ENCODE data around the gene AHCYL2. TPM values are rescaled to one million over a fixed set of nuclear protein-coding genes. Genes with fewer than 3 reads are reported as not detected.
"Not testable (repeated sequence)": the region's sequence is repeated elsewhere in the genome, so short reads cannot be mapped to it uniquely, and the experiment has no call there.

The AHCYL2 gene
- total and polyA plus RNA-seq, 2 of the 8 experiments (the other 6 are each of a cell fraction or from before 2014, with no cell fraction given), result 20.7 to 25.4 TPM

DNA sequence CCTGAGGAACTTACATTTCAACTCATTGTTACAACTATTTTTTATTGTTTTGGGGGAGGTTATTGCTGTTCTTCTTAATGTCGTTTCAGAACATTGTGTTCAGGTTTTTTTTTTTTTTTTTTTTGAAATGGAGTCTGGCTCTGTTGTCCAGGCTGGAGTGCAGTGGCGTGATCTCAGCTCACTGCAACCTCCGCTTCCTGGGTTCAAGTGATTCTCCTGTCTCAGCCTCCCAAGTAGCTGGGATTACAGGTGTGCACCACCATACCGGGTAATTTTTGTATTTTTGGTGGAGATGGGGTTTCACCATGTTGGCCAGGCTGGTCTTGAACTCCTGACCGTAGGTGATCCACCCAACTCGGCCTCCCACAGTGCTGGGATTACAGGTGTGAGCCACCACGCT, 144.6 kb downstream of the AHCYL2 start:
- H3K9ac ChIP-seq (replicated peaks in 1 of 4; ENCODE audit: extremely low read depth in 1 of 4, low read depth in 3 of 4, low read length in 3 of 4); H4K20me1 ChIP-seq (replicated peaks in 1 of 2; ENCODE audit: control insufficient read depth in 1 of 2, insufficient read depth in 2 of 2, low read length in 2 of 2); H3K9me3 ChIP-seq (ENCODE audit: insufficient read depth in 2 of 2, low read depth in 1 of 2, low read length in 1 of 2); H2BK12ac ChIP-seq (ENCODE audit: low read depth, low read length); H2AFZ ChIP-seq (ENCODE audit: low read length); H3K4me3 ChIP-seq (ENCODE audit: extremely low read depth in 1 of 4, insufficient read depth in 2 of 4, low read depth in 3 of 4, low read length in 4 of 4); H3K18ac ChIP-seq (ENCODE audit: extremely low read depth, low read length); H3K4me1 ChIP-seq (replicated peaks in 1 of 4; ENCODE audit: control insufficient read depth in 3 of 4, insufficient read depth in 4 of 4, low read length in 3 of 4); H3K27ac ChIP-seq (ENCODE audit: low read depth, low read length); POLR2A ChIA-PET (ENCODE audit: partially characterized antibody); H3K36me3 ChIP-seq (ENCODE audit: control insufficient read depth in 2 of 4, insufficient read depth in 4 of 4, low read length in 3 of 4); H3K23ac ChIP-seq (ENCODE audit: insufficient read length); H3K23me2 ChIP-seq (ENCODE audit: low read depth, low read length); H2BK5ac ChIP-seq (ENCODE audit: low read depth, low read length); H3K79me2 ChIP-seq (ENCODE audit: control insufficient read depth in 1 of 2, insufficient read depth in 2 of 2, low read length in 2 of 2); H3K27me3 ChIP-seq (replicated peaks in 1 of 4; ENCODE audit: control insufficient read depth in 3 of 4, extremely low read depth in 1 of 4, insufficient read depth in 3 of 4, low read length in 3 of 4); H3K4ac ChIP-seq (replicated peaks; ENCODE audit: insufficient read length, low read depth, low read length); H3K4me2 ChIP-seq (ENCODE audit: insufficient read depth in 1 of 2, low read depth in 2 of 2, low read length in 2 of 2); H4K5ac ChIP-seq (ENCODE audit: insufficient read length, low read depth, low read length); FAIRE-seq; H3K14ac ChIP-seq (ENCODE audit: insufficient read length); DNase-seq (ENCODE audit: low read depth in 1 of 2, low spot score in 2 of 2); H3K56ac ChIP-seq (replicated peaks; ENCODE audit: insufficient read length, low read depth, low read length); H2BK120ac ChIP-seq (replicated peaks; ENCODE audit: low read depth, low read length); H2BK20ac ChIP-seq (ENCODE audit: low read length); H2AK5ac ChIP-seq (ENCODE audit: low read depth, low read length); H3K79me1 ChIP-seq (ENCODE audit: low read depth, low read length); H4K8ac ChIP-seq (ENCODE audit: extremely low read depth, insufficient read depth, low read length); H4K91ac ChIP-seq (replicated peaks; ENCODE audit: insufficient read length, low read length); H2BK15ac ChIP-seq (ENCODE audit: low read length): not testable (repeated sequence)
- CTCF ChIA-PET (ENCODE audit: partially characterized antibody), result interaction anchor here (0.7 to 6.0 kb wide), 14 partner anchors 9 to 460 kb away, joined by 3 to 87 read pairs (median 6); partner anchors contain the start of gene AHCYL2
- 88% methylated on average over 7 of the region's 7 CpGs; no CpG with 5 or more reads in 1 of the 2 experiments for WGBS, 2 experiments (ENCODE audit: extremely low coverage in 1 of 2, insufficient coverage in 1 of 2, insufficient read length in 1 of 2, insufficient replicate concordance in 2 of 2, low coverage in 1 of 2, low lambda C conversion rate in 2 of 2, missing lambda C conversion rate in 1 of 2)
